ENCODE results near the gene PTBP2.

The PTBP2 gene

DNA sequence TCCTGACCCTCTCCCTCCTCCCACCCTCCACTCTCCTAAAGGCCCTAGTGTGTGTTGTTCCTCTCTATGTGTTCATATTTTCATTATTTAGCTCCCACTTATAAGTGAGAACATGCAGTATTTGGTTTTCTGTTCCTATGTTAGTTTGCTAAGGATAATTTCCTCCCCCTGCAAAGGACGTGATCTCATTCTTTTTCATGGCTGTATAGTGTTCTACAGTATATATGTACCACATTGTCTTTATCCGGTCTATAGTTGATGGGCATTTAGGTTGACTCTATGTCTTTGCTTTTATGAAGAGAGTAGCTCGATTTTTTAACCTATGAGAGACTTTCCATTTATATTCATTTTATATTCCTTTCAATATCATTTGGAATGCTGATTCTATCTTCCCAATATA, 7.9 kb upstream of the PTBP2 start:
- Histone ChIP-seq H4K91ac (ENCODE audit: low read depth, low read length) (no peak overlapping the region), H3K23ac (ENCODE audit: low read length) (no peak overlapping the region), H4K8ac (ENCODE audit: low read depth, low read length) (no peak overlapping the region), H3K36me3 (ENCODE audit: control insufficient read depth in 1 of 2, insufficient read depth in 2 of 2, low read length in 2 of 2) (no peaks in the 10 kb centered on the region), H3K27me3 (ENCODE audit: insufficient read depth, low read length) (no peaks in the 10 kb centered on the region), H4K12ac (ENCODE audit: low read depth, low read length) (no peak overlapping the region), H3K79me2 (ENCODE audit: control insufficient read depth, insufficient read depth, low read length, poor library complexity) (no peaks in the 10 kb centered on the region), H3K4me3 (ENCODE audit: low read depth, low read length) (no peak overlapping the region), H2BK120ac (ENCODE audit: insufficient read depth, low read length, poor library complexity) (no peak overlapping the region), H3K14ac (ENCODE audit: low read length) (no peak overlapping the region), H3K79me1 (ENCODE audit: low read length) (no peaks in the 10 kb centered on the region), H3K9ac (ENCODE audit: low read length) (no peak overlapping the region), H3K27ac (ENCODE audit: low read depth, low read length) (no peak overlapping the region), H3K4me2 (ENCODE audit: low read length) (no peak overlapping the region), H3K4me1 (ENCODE audit: control insufficient read depth in 1 of 2, insufficient read depth in 2 of 2, low read length in 2 of 2) (no peaks in the 10 kb centered on the region), H3K18ac (ENCODE audit: low read length) (no peak overlapping the region), H3K4ac (ENCODE audit: low read depth, low read length) (no peak overlapping the region), H2AFZ (ENCODE audit: insufficient read depth, low read length, poor library complexity) (no peak overlapping the region), H2BK5ac (ENCODE audit: low read depth, low read length, poor library complexity) (no peak overlapping the region), H2AK5ac (ENCODE audit: low read length) (no peak overlapping the region), H2BK12ac (ENCODE audit: low read length) (no peak overlapping the region), H3K9me3 (ENCODE audit: insufficient read depth, low read depth, low read length) (no peaks in the 10 kb centered on the region)
- WGBS (ENCODE audit: extremely low coverage, insufficient coverage, insufficient read length): no CpG with 5 or more reads among the region's 3 CpGs
- no peak for DNase-seq

DNA sequence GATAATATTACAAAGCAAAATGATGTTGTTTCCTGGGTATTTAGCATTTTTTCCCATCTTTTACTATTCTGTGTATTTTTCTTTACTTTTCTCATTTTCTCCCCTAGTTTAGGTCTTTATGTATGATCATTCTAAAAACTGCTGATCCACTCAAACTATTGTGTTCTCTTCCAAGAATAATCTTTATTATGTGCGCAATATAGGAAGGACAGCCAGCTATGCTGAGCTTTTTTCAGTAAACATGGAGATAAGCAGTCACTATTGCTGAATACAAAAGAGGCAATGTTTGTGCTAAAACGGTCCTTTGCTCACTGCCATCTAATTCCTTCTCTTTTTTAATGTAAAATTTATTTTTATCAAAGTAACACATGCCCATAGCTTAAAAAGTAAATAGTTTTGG, 6.7 kb upstream of the PTBP2 start:
- Histone ChIP-seq H2BK12ac (ENCODE audit: low read length) (no peak overlapping the region), H3K9me3 (ENCODE audit: insufficient read depth, low read depth, low read length) (no peaks in the 10 kb centered on the region), H2AFZ (ENCODE audit: insufficient read depth, low read length, poor library complexity) (no peak overlapping the region), H3K4me2 (ENCODE audit: low read length) (no peak overlapping the region), H3K79me1 (ENCODE audit: low read length) (no peaks in the 10 kb centered on the region), H3K4me3 (ENCODE audit: low read depth, low read length) (no peak overlapping the region), H4K12ac (ENCODE audit: low read depth, low read length) (no peak overlapping the region), H2AK5ac (ENCODE audit: low read length) (no peak overlapping the region), H3K4me1 (ENCODE audit: control insufficient read depth in 1 of 2, insufficient read depth in 2 of 2, low read length in 2 of 2) (no peaks in the 10 kb centered on the region), H3K27ac (ENCODE audit: low read depth, low read length) (no peak overlapping the region), H4K91ac (ENCODE audit: low read depth, low read length) (no peak overlapping the region), H3K4ac (ENCODE audit: low read depth, low read length) (no peak overlapping the region), H3K27me3 (ENCODE audit: insufficient read depth, low read length) (no peaks in the 10 kb centered on the region), H3K14ac (ENCODE audit: low read length) (no peak overlapping the region), H3K79me2 (ENCODE audit: control insufficient read depth, insufficient read depth, low read length, poor library complexity) (no peaks in the 10 kb centered on the region), H4K8ac (ENCODE audit: low read depth, low read length) (no peak overlapping the region), H3K36me3 (ENCODE audit: control insufficient read depth in 1 of 2, insufficient read depth in 2 of 2, low read length in 2 of 2) (no peaks in the 10 kb centered on the region), H3K9ac (ENCODE audit: low read length) (no peak overlapping the region), H2BK120ac (ENCODE audit: insufficient read depth, low read length, poor library complexity) (no peak overlapping the region), H2BK5ac (ENCODE audit: low read depth, low read length, poor library complexity) (no peak overlapping the region), H3K18ac (ENCODE audit: low read length) (no peak overlapping the region), H3K23ac (ENCODE audit: low read length) (no peak overlapping the region)
- DNase-seq: no peak
- WGBS (ENCODE audit: extremely low coverage, insufficient coverage, insufficient read length): no CpG with 5 or more reads among the region's 2 CpGs

DNA sequence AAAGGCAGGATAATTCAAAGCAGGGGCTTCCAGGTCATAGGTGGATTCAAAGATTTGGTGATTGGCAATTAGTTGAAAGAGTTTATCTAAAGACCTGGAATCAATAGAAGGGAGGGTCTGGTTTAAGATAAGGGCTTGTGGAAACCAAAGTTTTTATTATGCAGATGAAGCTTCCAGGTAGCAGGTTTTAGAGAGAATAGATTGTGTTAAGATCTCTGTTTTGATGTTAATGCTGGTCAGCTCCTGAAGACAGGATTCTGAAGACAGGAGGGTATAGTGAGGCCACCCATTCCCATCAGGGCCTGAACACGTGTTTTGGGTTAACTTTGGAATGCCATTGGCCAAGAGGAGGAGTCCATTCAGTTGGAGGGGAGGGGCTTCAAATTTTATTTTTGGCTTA, 6.1 kb upstream of the PTBP2 start:
- H2AK5ac ChIP-seq (ENCODE audit: low read length): no peak overlapping the region
- H4K8ac ChIP-seq (ENCODE audit: low read depth, low read length): no peak overlapping the region
- no peak overlapping the region for H2BK120ac ChIP-seq (ENCODE audit: insufficient read depth, low read length, poor library complexity)
- H4K91ac ChIP-seq (ENCODE audit: low read depth, low read length): no peak overlapping the region
- no peak overlapping the region for H2BK5ac ChIP-seq (ENCODE audit: low read depth, low read length, poor library complexity)
- no peaks in the 10 kb centered on the region for H3K9me3 ChIP-seq (ENCODE audit: insufficient read depth, low read depth, low read length)
- H3K79me2 ChIP-seq (ENCODE audit: control insufficient read depth, insufficient read depth, low read length, poor library complexity): no peaks in the 10 kb centered on the region
- no peak overlapping the region for H2BK12ac ChIP-seq (ENCODE audit: low read length)
- no peaks in the 10 kb centered on the region for H3K27me3 ChIP-seq (ENCODE audit: insufficient read depth, low read length)
- no peak overlapping the region for H3K27ac ChIP-seq (ENCODE audit: low read depth, low read length)
- no peaks in the 10 kb centered on the region for H3K4me1 ChIP-seq (ENCODE audit: control insufficient read depth in 1 of 2, insufficient read depth in 2 of 2, low read length in 2 of 2)
- no peak for DNase-seq
- no peak overlapping the region for H3K14ac ChIP-seq (ENCODE audit: low read length)
- no peak overlapping the region for H3K4me3 ChIP-seq (ENCODE audit: low read depth, low read length)
- H2AFZ ChIP-seq (ENCODE audit: insufficient read depth, low read length, poor library complexity): no peak overlapping the region
- H3K36me3 ChIP-seq (ENCODE audit: control insufficient read depth in 1 of 2, insufficient read depth in 2 of 2, low read length in 2 of 2): no peaks in the 10 kb centered on the region
- H4K12ac ChIP-seq (ENCODE audit: low read depth, low read length): no peak overlapping the region
- H3K18ac ChIP-seq (ENCODE audit: low read length): no peak overlapping the region
- no peak overlapping the region for H3K4ac ChIP-seq (ENCODE audit: low read depth, low read length)
- H3K4me2 ChIP-seq (ENCODE audit: low read length): no peak overlapping the region
- WGBS (ENCODE audit: extremely low coverage, insufficient coverage, insufficient read length): no CpG with 5 or more reads among the region's 1 CpG
- H3K23ac ChIP-seq (ENCODE audit: low read length): no peak overlapping the region
- H3K9ac ChIP-seq (ENCODE audit: low read length): no peak overlapping the region
- no peaks in the 10 kb centered on the region for H3K79me1 ChIP-seq (ENCODE audit: low read length)

DNA sequence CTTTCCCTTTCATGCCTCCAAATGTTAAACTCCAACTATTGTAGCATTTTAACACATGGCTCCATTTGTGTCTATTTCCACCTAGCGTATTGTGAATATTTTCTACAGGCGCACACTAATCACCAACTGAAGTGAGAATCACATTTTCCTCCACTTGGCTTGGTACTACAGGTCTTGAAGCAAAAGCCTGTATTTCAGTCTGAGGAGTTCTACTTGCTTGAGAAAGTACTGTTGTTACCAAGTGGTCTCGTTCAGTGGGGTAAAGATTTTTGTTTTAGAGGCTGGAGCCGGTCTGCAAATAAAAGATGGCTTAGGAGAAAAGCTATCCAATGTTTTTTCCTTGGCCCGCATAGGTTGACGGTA, 550 bp upstream of the PTBP2 start:
- peak overlapping the region; percentile 85 for H3K4me3 ChIP-seq (ENCODE audit: low read depth, low read length)
- peak overlapping the region; percentile 80 for H2AFZ ChIP-seq (ENCODE audit: insufficient read depth, low read length, poor library complexity)
- peaks cover 4 to 10% of the 10 kb centered on the region in 2 experiments for H3K36me3 ChIP-seq (ENCODE audit: control insufficient read depth in 1 of 2, insufficient read depth in 2 of 2, low read length in 2 of 2)
- no peak overlapping the region for H3K23ac ChIP-seq (ENCODE audit: low read length)
- H2BK12ac ChIP-seq (ENCODE audit: low read length): no peak overlapping the region
- peak overlapping the region; percentile 94 for H4K8ac ChIP-seq (ENCODE audit: low read depth, low read length)
- no peak overlapping the region for H2BK120ac ChIP-seq (ENCODE audit: insufficient read depth, low read length, poor library complexity)
- H2BK5ac ChIP-seq (ENCODE audit: low read depth, low read length, poor library complexity): no peak overlapping the region
- no peak for DNase-seq
- H4K12ac ChIP-seq (ENCODE audit: low read depth, low read length): peak overlapping the region; percentile 82
- no peak overlapping the region for H3K4ac ChIP-seq (ENCODE audit: low read depth, low read length)
- H3K79me2 ChIP-seq (ENCODE audit: control insufficient read depth, insufficient read depth, low read length, poor library complexity): peaks cover 11% of the 10 kb centered on the region
- H3K79me1 ChIP-seq (ENCODE audit: low read length): peaks cover 13% of the 10 kb centered on the region
- peak overlapping the region; percentile 89 for H3K9ac ChIP-seq (ENCODE audit: low read length)
- no CpG with 5 or more reads among the region's 6 CpGs for WGBS (ENCODE audit: extremely low coverage, insufficient coverage, insufficient read length)
- H3K14ac ChIP-seq (ENCODE audit: low read length): peak overlapping the region; percentile 83
- no peaks in the 10 kb centered on the region for H3K4me1 ChIP-seq (ENCODE audit: control insufficient read depth in 1 of 2, insufficient read depth in 2 of 2, low read length in 2 of 2)
- H2AK5ac ChIP-seq (ENCODE audit: low read length): no peak overlapping the region
- peak overlapping the region; percentile 73 for H3K18ac ChIP-seq (ENCODE audit: low read length)
- no peaks in the 10 kb centered on the region for H3K27me3 ChIP-seq (ENCODE audit: insufficient read depth, low read length)
- H3K9me3 ChIP-seq (ENCODE audit: insufficient read depth, low read depth, low read length): no peaks in the 10 kb centered on the region
- peak overlapping the region; percentile 96 for H4K91ac ChIP-seq (ENCODE audit: low read depth, low read length)
- peak overlapping the region; percentile 55 for H3K27ac ChIP-seq (ENCODE audit: low read depth, low read length)
- H3K4me2 ChIP-seq (ENCODE audit: low read length): peak overlapping the region; percentile 55

Measured in trophoblast cell (in vitro differentiated cells and primary cell).